ENCODE data around the gene AKR1C1. TPM values are rescaled to one million over a fixed set of nuclear protein-coding genes. Genes with fewer than 3 reads are reported as not detected.
"Not testable (repeated sequence)": the region's sequence is repeated elsewhere in the genome, so short reads cannot be mapped to it uniquely, and the experiment has no call there.

AKR1C1 gene
- polyA plus RNA-seq, 1 experiment, result 125 TPM

- ChIA-PET POLR2A (no interaction called here), CTCF (no interaction called here)
- Histone ChIP-seq H3K9me3 (ENCODE audit: control insufficient read depth, insufficient read depth, low read length) (no peaks in the 10 kb centered on the region), H3K27ac (ENCODE audit: low read depth, low read length) (no peak overlapping the region), H3K4me3 (ENCODE audit: low read depth, low read length) (no peak overlapping the region), H3K27me3 (ENCODE audit: control insufficient read depth, insufficient read depth, low read length) (no peaks in the 10 kb centered on the region)
- TF ChIP-seq CTCF (IDR thresholded peaks at IDR 0.05; ENCODE audit: low read depth, low read length), result no peak
- no peak for DNase-seq (ENCODE audit: low read depth, low spot score)
Observed at GRCh38 chr10:5018134-5018533, 54.9 kb downstream of the AKR1C1 start.

- POLR2A ChIA-PET; H3K9me3 ChIP-seq (ENCODE audit: control insufficient read depth, insufficient read depth, low read length): not testable (repeated sequence)
- CTCF ChIA-PET, result interaction anchor here (0.8 kb wide), 1 partner anchor 169 kb away, joined by 4 read pairs; no protein-coding TSS in a partner anchor
Observed at GRCh38 chr10:5018671-5019277, 55.6 kb downstream of the AKR1C1 start.

GRCh38 chr10:5019770-5020612, 56.8 kb downstream of the AKR1C1 start:
- POLR2A ChIA-PET; CTCF ChIA-PET; DNase-seq (ENCODE audit: low read depth, low spot score); H3K27me3 ChIP-seq (ENCODE audit: control insufficient read depth, insufficient read depth, low read length); H3K9me3 ChIP-seq (ENCODE audit: control insufficient read depth, insufficient read depth, low read length); H3K4me3 ChIP-seq (ENCODE audit: low read depth, low read length); H3K27ac ChIP-seq (ENCODE audit: low read depth, low read length): not testable (repeated sequence)

More at GRCh38 chr10:5018671-5019277, 55.6 kb downstream of the AKR1C1 start:
- peak overlapping the region; percentile 52 for H3K27ac ChIP-seq (ENCODE audit: low read depth, low read length)
- H3K27me3 ChIP-seq (ENCODE audit: control insufficient read depth, insufficient read depth, low read length); H3K4me3 ChIP-seq (ENCODE audit: low read depth, low read length): not testable (repeated sequence)
- peak; percentile 16 for DNase-seq (ENCODE audit: low read depth, low spot score)

- DNase-seq (ENCODE audit: low read depth, low spot score); H3K27ac ChIP-seq (ENCODE audit: low read depth, low read length); POLR2A ChIA-PET; H3K9me3 ChIP-seq (ENCODE audit: control insufficient read depth, insufficient read depth, low read length); H3K27me3 ChIP-seq (ENCODE audit: control insufficient read depth, insufficient read depth, low read length); H3K4me3 ChIP-seq (ENCODE audit: low read depth, low read length): not testable (repeated sequence)
- CTCF ChIA-PET, result interaction anchor here (0.9 kb wide), 1 partner anchor 172 kb away, joined by 3 read pairs; no protein-coding TSS in a partner anchor
Observed at GRCh38 chr10:5021624-5022290, 58.5 kb downstream of the AKR1C1 start.

GRCh38 chr10:5023177-5023805, 60.1 kb downstream of the AKR1C1 start:
- no peak overlapping the region for H3K27ac ChIP-seq (ENCODE audit: low read depth, low read length)
- no peak overlapping the region for H3K4me3 ChIP-seq (ENCODE audit: low read depth, low read length)
- TF ChIP-seq CTCF (IDR thresholded peaks at IDR 0.05; ENCODE audit: low read depth, low read length), result no peak
- POLR2A ChIA-PET, result no interaction called here
- no peaks in the 10 kb centered on the region for H3K9me3 ChIP-seq (ENCODE audit: control insufficient read depth, insufficient read depth, low read length)
- CTCF ChIA-PET, result no interaction called here
- DNase-seq (ENCODE audit: low read depth, low spot score), result no peak
- no peaks in the 10 kb centered on the region for H3K27me3 ChIP-seq (ENCODE audit: control insufficient read depth, insufficient read depth, low read length)

- DNase-seq (ENCODE audit: low read depth, low spot score); POLR2A ChIA-PET: not testable (repeated sequence)
- CTCF ChIA-PET, result interaction anchor here (0.8 kb wide), 1 partner anchor 175 kb away, joined by 3 read pairs; no protein-coding TSS in a partner anchor
Observed at GRCh38 chr10:5025461-5025881, 62.3 kb downstream of the AKR1C1 start.

More at GRCh38 chr10:5025461-5025881, 62.3 kb downstream of the AKR1C1 start:
- H3K27me3 ChIP-seq (ENCODE audit: control insufficient read depth, insufficient read depth, low read length); H3K4me3 ChIP-seq (ENCODE audit: low read depth, low read length); H3K9me3 ChIP-seq (ENCODE audit: control insufficient read depth, insufficient read depth, low read length); H3K27ac ChIP-seq (ENCODE audit: low read depth, low read length): not testable (repeated sequence)
